ENCODE data around the gene SOX9.
A peak's percentile ranks its signal among the peaks of the same experiment; 100 is the strongest.

SOX9 gene

DNA sequence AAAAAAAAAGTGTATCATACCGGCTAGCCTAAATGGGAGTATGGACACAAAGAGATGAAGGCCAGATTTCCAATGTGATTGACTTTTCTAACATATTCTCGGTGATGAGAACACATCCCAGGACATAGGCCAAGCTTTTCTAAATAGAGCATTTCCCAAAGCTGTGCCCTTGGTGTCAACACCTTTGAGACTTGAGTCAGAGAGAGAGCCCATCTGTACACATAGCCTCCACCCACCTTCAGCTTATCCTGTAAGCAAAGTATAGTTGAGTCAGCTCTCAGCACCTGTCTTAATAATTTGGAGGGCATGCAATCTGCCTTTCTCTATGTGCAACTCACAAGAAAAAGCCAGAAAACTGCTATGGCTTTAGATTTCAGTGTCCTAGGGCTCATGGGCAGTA lies 42.7 kb downstream of the SOX9 start:
- DNase-seq, result no peak

DNA sequence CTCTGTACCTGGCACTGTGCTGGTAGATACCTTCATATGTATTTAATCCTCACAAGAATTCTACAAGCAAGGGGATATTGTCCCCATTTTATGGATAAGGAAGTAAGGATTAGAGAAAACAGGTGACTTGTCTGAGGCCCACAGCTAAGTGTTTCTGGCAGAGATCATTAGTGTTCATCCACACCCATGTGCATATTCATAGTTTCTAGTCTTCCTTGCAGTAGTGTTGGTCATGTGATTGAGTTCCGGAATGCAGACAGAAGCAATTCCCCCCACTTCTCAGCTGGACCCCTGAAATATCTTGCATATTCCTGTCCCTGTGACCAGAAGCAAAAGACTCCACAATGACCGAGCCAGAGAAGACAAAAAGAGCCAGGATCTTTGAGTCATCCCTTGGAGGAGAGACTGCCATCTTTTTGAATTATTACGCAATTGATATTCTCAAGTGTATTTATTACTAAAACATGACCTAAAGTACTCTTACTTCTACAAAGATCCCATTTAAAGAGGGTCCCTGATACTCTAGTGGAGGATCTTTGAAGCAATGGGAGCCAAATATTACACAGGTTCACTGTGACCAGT lies 43.4 kb downstream of the SOX9 start:
- no peak for DNase-seq

DNA sequence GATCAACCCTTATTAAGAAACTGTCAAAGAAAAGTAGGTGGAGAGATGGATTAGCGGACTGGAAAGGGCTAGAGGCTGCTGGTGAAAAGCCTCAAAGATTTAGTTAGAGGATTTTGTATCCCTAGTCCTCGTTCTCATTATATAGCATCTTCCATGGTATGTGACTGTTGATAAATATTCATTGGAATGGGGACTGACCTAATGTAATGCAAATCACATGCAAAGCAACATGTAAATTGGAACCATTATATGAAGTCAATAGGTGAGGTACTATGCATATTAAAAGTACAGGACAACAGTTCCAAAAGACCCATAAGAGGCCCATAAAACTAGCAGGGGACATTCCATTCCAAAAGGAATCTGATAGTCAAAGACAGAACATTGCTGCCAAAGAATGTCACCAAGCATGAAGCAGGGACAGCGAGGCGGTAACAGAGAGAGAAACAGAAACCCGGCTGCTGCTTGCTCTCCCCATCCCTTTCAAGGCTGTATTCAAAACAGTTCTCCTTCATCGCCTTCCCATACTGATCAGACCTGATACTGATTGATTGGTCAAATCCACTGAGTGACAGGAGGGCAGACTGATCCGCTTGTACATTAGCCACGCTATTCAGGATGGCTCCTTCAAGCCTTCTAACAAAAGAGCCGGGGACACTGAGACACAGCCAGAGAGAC lies 44.5 kb downstream of the SOX9 start:
- DNase-seq, result peak; percentile 94 to 97

DNA sequence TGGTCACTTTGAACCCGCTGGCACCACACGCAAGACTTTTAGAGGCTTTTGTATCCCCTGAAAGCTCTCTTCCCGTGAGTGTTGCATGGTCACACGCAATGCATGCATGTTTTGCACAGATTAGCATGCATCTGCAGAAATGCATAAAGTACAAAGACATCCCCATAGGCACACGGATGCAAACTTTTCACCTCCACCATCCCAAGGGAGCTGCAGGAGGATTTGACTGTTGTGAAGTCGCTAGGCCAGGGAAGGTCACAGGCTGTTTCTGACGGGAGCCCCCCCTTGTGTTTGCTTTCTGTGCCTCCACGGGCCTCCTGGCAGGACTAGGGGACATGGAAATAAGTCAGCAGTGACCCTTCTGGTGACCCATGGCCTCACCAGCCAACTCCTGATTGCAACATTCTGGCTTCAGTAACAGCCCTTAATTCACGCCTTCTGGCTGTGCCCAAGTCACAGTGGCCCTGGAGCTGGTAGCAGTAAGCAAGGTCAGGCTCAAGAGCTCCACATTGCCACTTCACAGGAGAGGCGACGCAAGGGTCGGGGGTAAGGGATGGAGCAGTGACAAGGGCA lies 45.1 kb downstream of the SOX9 start:
- DNase-seq, result peak in 1 of 2 experiments; percentile 82

DNA sequence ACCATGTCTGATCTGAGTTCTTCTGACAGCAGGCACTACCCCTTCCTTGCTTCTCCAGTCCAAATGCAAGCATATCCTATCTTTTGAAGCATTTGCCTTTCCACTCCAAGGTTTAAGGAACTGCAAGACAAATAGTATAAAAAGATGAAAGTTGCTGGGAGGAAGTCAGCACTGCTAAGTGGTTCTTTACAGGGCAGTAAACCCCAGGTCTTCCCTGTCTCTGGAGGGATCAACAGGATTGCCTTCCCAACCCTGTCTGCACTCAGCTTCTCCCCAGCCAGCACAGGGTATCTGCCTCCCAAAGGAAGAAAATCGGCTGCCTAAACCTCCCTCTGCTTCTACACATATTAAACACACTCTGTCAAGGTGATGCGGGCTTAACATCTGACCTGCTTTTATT lies 46.8 kb downstream of the SOX9 start:
- no peak for DNase-seq

DNA sequence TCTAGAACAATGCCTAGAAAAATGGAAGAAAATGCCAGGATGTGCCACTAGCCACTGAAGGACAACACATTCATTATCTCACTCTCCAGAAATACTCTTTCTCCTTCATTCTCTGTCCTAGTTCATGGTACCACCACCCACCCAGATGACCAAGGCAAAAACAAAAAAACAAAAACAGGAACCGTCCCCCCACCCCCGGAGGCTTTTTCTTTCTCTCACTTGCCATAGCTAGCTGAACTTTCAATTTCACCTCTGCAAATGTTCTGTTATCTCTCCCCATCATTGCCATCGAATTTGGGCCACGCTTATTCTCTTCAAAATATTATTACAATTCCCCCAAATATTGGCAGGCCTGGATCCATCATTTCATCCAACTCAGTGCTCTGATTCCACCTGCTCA lies 49.0 kb downstream of the SOX9 start:
- no peak for DNase-seq

DNA sequence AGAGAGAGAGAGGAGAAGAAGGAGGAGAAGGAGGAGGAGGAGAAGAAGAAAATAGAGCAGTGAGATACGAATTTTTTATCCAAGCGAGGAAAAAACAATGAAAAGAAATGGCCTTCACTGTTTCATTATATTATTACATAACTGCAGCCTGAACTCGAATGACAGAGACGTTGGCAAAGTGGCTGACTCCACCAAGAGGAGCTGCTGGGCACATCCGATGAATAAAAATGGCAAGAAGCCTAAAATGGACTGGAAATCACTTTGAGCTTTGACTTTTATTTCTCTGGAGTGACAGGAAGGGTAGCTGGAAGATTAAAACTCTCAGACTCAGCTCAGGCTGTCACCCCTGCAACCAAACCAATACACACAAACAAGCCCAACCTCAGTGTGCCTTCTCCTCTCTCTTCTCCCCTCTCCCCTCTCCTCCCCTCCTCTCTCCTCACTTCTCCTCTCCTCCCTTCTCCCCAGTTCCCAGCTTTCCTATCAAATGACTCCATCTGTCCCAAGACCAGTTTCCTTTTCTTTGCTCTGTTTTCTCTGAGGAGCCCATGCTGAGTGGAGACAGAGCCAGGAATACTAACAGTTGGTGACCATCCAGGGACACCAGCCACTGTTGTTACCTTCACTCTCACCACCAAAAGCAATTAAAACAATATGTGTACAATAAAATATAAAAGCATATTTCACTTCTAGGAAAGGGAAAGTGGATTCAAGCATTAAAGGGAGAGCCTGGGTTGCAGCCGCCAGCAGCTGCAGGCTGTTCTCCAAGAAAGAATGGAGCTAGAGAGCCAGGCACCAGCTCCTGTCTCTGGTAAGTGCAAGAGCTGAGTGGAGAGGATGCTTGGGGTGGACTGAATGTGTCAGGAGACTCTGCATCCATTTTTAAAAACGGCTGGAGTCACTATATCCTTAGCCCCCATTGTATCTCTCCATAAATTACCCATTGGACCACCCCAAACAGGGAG lies 51.2 kb downstream of the SOX9 start:
- peak; percentile 75 to 78 for DNase-seq

DNA sequence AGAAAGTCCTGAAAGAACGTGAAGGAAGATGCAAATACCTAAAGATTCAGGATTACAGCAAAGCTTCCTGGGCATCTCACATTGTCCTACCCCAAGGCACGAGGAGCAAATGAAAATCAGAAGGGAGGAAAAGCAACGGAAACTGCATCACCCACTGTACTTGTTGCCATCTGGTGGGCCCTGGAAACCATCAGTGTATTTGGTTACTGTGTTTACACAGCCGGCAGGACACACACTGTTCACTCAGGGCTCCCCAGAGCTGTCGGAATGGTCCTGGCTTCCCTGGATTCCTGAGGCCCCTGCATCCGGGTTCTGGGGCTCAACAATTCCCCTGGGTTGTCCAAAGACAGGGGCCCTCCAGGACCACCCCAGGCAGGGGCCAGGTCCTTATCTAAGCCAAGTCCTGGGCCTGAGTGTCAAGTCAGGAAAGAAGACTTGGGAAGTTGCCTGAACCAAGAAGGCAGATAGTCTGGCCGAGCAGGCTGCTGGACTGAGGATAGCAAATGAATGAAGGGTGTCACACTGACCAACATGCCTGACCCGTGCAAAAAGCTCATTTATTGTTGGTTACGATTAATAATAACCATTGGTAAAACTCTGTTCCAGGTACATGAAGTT lies 52.8 kb downstream of the SOX9 start:
- DNase-seq, result peak; percentile 91 to 95

DNA sequence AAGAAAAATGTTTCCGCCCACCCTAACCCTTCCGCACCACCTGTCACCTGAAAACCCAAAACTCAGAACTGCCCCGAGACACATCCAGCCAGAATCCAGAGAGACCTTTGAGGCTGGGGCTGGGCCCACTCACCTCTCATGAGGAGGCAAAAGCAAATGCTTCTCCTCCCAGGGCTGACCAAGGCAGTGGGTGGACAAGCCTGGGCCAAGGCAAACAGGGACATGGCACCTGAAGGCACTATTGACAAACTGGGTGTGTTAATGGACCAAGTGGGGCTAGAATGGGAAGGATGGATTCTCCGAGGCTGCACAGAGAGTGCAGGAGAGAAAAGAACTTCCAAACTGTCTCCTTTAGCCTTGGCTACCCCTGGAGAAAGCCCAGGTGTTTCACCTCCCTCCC lies 54.4 kb downstream of the SOX9 start:
- no peak for DNase-seq

All from NCI-H526 (cell line).